Ovary (tissue), 9 donors: ENCODE results near the gene LMNB1. TPM values are rescaled to one million over a fixed set of nuclear protein-coding genes. Genes with fewer than 3 reads are reported as not detected.

Experiments
- DNase-seq, 5 donors: peaks; one replicate each; pipeline ENCODE4 v3.0.0-alpha.2; 2019 to 2020
- H3K27ac ChIP-seq, 2 donors: fragments of 200-600 bp; one replicate each; pipeline versions ENCODE4 v1.5.1 to v1.8.0; 2019 to 2022
- H3K27me3 ChIP-seq: fragments of 200-600 bp; one replicate; pipeline ENCODE4 v1.8.0; 2022
- H3K36me3 ChIP-seq: fragments of 200-600 bp; sonication (generic); one replicate; pipeline ENCODE4 v1.5.1; 2019
- H3K4me1 ChIP-seq: one replicate; pipeline ENCODE4 v1.8.1; 2013; ENCODE audit warnings: mild to moderate bottlenecking, moderate library complexity; ENCODE audit not compliant: insufficient read depth
- H3K4me3 ChIP-seq: fragments of 200-600 bp; sonication (generic); one replicate; pipeline ENCODE4 v1.5.1; 2017
- H3K9me3 ChIP-seq, 2 donors: fragments of 200-600 bp in 1 of 2; sonication (generic) in 1 of 2; one replicate each; pipeline versions ENCODE4 v1.5.1 to v1.8.1; 2013 to 2019; ENCODE audit warnings: mild to moderate bottlenecking in 1 of 2, moderate library complexity in 1 of 2
- CTCF ChIP-seq, 3 donors: fragments of 450-650 bp in 2 of 3; fragments of 200-600 bp in 1 of 3; IDR thresholded peaks; one replicate each; pipeline versions ENCODE4 v1.5.1 to v1.8.0; 2016 to 2022; ENCODE audit warnings: antibody characterized with exemption in 3 of 3, mild to moderate bottlenecking in 1 of 3
- EP300 ChIP-seq: sonication (generic); formaldehyde crosslinking; IDR thresholded peaks from one replicate; pipeline ENCODE4 v1.6.1; 2017; ENCODE audit warnings: antibody characterized with exemption
- POLR2A ChIP-seq: fragments of 450-650 bp; IDR thresholded peaks from one replicate; pipeline ENCODE4 v1.6.1; 2017; ENCODE audit warnings: antibody characterized with exemption, mild to moderate bottlenecking, moderate library complexity
- WGBS, 3 donors: extraction: QIAGEN DNeasy Blood & Tissue Kit in 1 of 3; methylation state at CpG; one replicate each; pipeline versions ENCODE4 v1.1.5 to v1.1.7; 2013 to 2017; 5-methylcytosine and 5-hydroxymethylcytosine counted together
- intact Hi-C, 4 donors: fragments of 100-400 bp; cut with DNase I; formaldehyde crosslinking; loops; one replicate each; pipeline versions ENCODE4 v1.11.0 to v1.15.1; 2022 to 2023
- polyA plus RNA-seq, 2 donors: library from polyadenylated mRNA; stranded (reverse); fragments of 200-250 nt in 1 of 2; fragments of 350-450 nt in 1 of 2; fragmentation: Illumina TruSeq in 1 of 2; extraction: RNeasy Lipid Tissue Mini Kit (QIAGEN cat#74804) in 1 of 2; gene quantifications; one replicate each; pipeline ENCODE4 v1.2.3, GENCODE V29; 2013 to 2014
- total RNA-seq, 7 donors: library from RNA; depleted of rRNA in 2 of 7; stranded (reverse); fragments of >200 nt in 2 of 7; fragmentation: NEBNext Ultra II Directional in 3 of 7; extraction: Animal tissue kit (Norgen Biotek cat#: 25700) in 3 of 7; gene quantifications; one replicate each; pipeline versions ENCODE4 v1.1.0 to v1.2.4, GENCODE V29; 2016 to 2023
- donor health status: DM: no; HTN: no; CAD: no; lungs with moderate emphysema.
- donor health status: DM: no; HTN: no; CAD: no.
- donor health status: Bipolar disorder and iron deficiency.
- donor health status: DM: yes; HTN: yes; CAD: no.
- donor health status: DM: no; HTN: no; CAD: no.
- donor health status: DM: yes; HTN: yes; CAD: no.

Gene LMNB1
- total and polyA plus RNA-seq, 9 donors, result 3.0 to 10.0 (median 8.3) TPM

- WGBS, 3 donors, result 35 to 41% (median 39%) methylated on average over 13 of the region's 13 CpGs
- no peak for TF ChIP-seq POLR2A
- TF ChIP-seq CTCF (IDR thresholded peaks at IDR 0.05), result no peak
- TF ChIP-seq EP300, result no peak
- intact Hi-C loops, result no loop called here
- Histone ChIP-seq H3K4me3 (no peak overlapping the region), H3K9me3 (no peaks in the 10 kb centered on the region), H3K27me3 (no peaks in the 10 kb centered on the region), H3K36me3 (no peaks in the 10 kb centered on the region), H3K4me1 (peaks cover 5% of the 10 kb centered on the region), H3K27ac (no peak overlapping the region)
- DNase-seq, result peak in 2 of 5 donors; percentile 36 to 53
These were observed 80.8 kb downstream of the LMNB1 start for GRCh38 chr5:126857472-126858410.

GRCh38 chr5:126858441-126858840 is 81.5 kb downstream of the LMNB1 start:
- TF ChIP-seq POLR2A (no peak), CTCF (IDR thresholded peaks at IDR 0.05) (no peak), EP300 (no peak)
- WGBS, 3 donors, result 86 to 91% (median 90%) methylated on average over 11 of the region's 11 CpGs
- H3K27me3 ChIP-seq, result no peaks in the 10 kb centered on the region
- H3K36me3 ChIP-seq, result no peaks in the 10 kb centered on the region
- intact Hi-C loops, result no loop called here
- peaks cover 5% of the 10 kb centered on the region for H3K4me1 ChIP-seq
- no peak overlapping the region for H3K4me3 ChIP-seq
- no peaks in the 10 kb centered on the region for H3K9me3 ChIP-seq
- no peak for DNase-seq
- H3K27ac ChIP-seq, result no peak overlapping the region

- no peak for DNase-seq
- Histone ChIP-seq H3K9me3 (no peaks in the 10 kb centered on the region), H3K4me1 (no peaks in the 10 kb centered on the region), H3K36me3 (no peaks in the 10 kb centered on the region), H3K4me3 (no peak overlapping the region), H3K27me3 (no peaks in the 10 kb centered on the region), H3K27ac (no peak overlapping the region)
- TF ChIP-seq POLR2A, result no peak
- TF ChIP-seq EP300, result no peak
- TF ChIP-seq CTCF (IDR thresholded peaks at IDR 0.05), result no peak
- intact Hi-C loops, result no loop called here
- WGBS, 3 donors, result 92 to 93% (median 93%) methylated on average over 4 of the region's 4 CpGs
These were observed 86.5 kb downstream of the LMNB1 start for GRCh38 chr5:126863402-126863801.

- no peak overlapping the region for H3K27ac ChIP-seq
- no peaks in the 10 kb centered on the region for H3K27me3 ChIP-seq
- no peak overlapping the region for H3K4me3 ChIP-seq
- H3K9me3 ChIP-seq, result no peaks in the 10 kb centered on the region
- no peaks in the 10 kb centered on the region for H3K36me3 ChIP-seq
- DNase-seq, result no peak
- H3K4me1 ChIP-seq, result no peaks in the 10 kb centered on the region
- 93 to 96% (median 94%) methylated on average over 22 of the region's 22 CpGs for WGBS, 3 donors
- no peak for TF ChIP-seq CTCF (IDR thresholded peaks at IDR 0.05)
- no peak for TF ChIP-seq POLR2A
- no peak for TF ChIP-seq EP300
- intact Hi-C loops, result no loop called here
These were observed 87.2 kb downstream of the LMNB1 start for GRCh38 chr5:126864042-126864688.
